ENCODE results near the gene CORO2B. TPM values are rescaled to one million over a fixed set of nuclear protein-coding genes. Genes with fewer than 3 reads are reported as not detected.

CORO2B gene
- total and polyA plus RNA-seq, 4 donors: 2.4 to 12.5 (median 4.3) TPM

DNA sequence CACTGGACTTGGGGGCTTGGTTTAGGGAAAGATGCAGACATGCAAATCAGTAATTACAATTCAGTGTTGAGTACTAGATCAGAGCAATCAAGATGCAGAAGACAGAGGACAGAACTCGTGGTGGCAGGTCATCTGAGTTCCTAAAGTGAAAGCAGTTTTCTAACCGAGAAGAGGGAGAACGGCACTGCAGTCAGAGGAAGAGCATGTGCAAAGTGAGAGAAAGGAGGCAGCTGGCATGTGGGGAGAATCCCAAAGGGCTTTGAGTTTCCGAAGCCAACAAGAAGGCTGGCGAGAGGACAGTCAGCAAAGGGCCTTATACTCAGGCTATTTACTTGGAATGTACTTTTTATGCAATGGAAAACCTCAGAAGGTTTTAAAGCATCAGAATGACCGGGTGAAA is 154.9 kb downstream of the CORO2B start:
- DNase-seq (no peak), ATAC-seq (ENCODE audit: insufficient read depth, low FRiP score) (no peak)
- Histone ChIP-seq H3K4me3 (no peak overlapping the region), H3K36me3 (ENCODE audit: control insufficient read depth in 4 of 4, insufficient read depth in 4 of 4, low read length in 4 of 4) (no peaks in the 10 kb centered on the region), H3K27ac (ENCODE audit: low read depth in 1 of 2, low read length in 1 of 2) (no peak overlapping the region), H3K27me3 (ENCODE audit: control insufficient read depth in 3 of 3, insufficient read depth in 3 of 3, low read length in 2 of 3) (no peaks in the 10 kb centered on the region), H3K9me3 (ENCODE audit: control insufficient read depth in 4 of 4, insufficient read depth in 3 of 4, low read length in 3 of 4) (no peaks in the 10 kb centered on the region), H3K9ac (ENCODE audit: insufficient read depth in 1 of 2, low read length in 2 of 2) (no peak overlapping the region), H3K4me1 (ENCODE audit: control insufficient read depth in 5 of 5, insufficient read depth in 5 of 5, low read length in 5 of 5) (peaks cover 0 to 7% (median 0%) of the 10 kb centered on the region in 5 donors)
- TF ChIP-seq, protein P1, sequence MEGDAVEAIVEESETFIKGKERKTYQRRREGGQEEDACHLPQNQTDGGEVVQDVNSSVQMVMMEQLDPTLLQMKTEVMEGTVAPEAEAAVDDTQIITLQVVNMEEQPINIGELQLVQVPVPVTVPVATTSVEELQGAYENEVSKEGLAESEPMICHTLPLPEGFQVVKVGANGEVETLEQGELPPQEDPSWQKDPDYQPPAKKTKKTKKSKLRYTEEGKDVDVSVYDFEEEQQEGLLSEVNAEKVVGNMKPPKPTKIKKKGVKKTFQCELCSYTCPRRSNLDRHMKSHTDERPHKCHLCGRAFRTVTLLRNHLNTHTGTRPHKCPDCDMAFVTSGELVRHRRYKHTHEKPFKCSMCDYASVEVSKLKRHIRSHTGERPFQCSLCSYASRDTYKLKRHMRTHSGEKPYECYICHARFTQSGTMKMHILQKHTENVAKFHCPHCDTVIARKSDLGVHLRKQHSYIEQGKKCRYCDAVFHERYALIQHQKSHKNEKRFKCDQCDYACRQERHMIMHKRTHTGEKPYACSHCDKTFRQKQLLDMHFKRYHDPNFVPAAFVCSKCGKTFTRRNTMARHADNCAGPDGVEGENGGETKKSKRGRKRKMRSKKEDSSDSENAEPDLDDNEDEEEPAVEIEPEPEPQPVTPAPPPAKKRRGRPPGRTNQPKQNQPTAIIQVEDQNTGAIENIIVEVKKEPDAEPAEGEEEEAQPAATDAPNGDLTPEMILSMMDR (IDR thresholded peaks at IDR 0.05; ENCODE audit: control extremely low read depth, extremely low read depth): no peak
- WGBS, 2 donors: 27 to 34% methylated on average over 6 of the region's 6 CpGs

DNA sequence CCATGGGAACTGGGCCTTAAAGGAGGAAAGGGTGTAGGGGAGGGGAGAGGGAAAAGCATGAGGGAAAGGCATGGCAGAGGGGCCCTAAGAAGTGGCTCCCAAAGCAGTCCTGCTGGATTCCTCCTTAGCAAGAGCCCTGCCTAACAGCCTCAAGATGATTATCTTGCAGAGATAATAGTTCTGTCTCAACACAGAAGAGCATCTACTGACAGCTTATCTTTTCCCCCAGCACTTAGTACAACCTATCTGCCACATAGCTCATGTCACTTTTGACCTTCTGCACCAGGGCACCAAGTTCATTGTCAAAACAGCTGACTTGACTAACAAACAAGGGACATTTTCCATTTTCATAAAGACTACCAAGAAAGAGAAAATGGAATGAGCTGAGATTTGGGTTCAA is 155.6 kb downstream of the CORO2B start:
- DNase-seq: no peak
- Histone ChIP-seq H3K4me3 (no peak overlapping the region), H3K9ac (ENCODE audit: insufficient read depth in 1 of 2, low read length in 2 of 2) (no peak overlapping the region), H3K36me3 (ENCODE audit: control insufficient read depth in 4 of 4, insufficient read depth in 4 of 4, low read length in 4 of 4) (no peaks in the 10 kb centered on the region), H3K4me1 (ENCODE audit: control insufficient read depth in 5 of 5, insufficient read depth in 5 of 5, low read length in 5 of 5) (peaks cover 0 to 7% (median 0%) of the 10 kb centered on the region in 5 donors), H3K27ac (ENCODE audit: low read depth in 1 of 2, low read length in 1 of 2) (no peak overlapping the region), H3K9me3 (ENCODE audit: control insufficient read depth in 4 of 4, insufficient read depth in 3 of 4, low read length in 3 of 4) (no peaks in the 10 kb centered on the region), H3K27me3 (ENCODE audit: control insufficient read depth in 3 of 3, insufficient read depth in 3 of 3, low read length in 2 of 3) (no peaks in the 10 kb centered on the region)
- TF ChIP-seq, protein P1 (IDR thresholded peaks at IDR 0.05; ENCODE audit: control extremely low read depth, extremely low read depth): no peak
- ATAC-seq (ENCODE audit: insufficient read depth, low FRiP score): no peak

DNA sequence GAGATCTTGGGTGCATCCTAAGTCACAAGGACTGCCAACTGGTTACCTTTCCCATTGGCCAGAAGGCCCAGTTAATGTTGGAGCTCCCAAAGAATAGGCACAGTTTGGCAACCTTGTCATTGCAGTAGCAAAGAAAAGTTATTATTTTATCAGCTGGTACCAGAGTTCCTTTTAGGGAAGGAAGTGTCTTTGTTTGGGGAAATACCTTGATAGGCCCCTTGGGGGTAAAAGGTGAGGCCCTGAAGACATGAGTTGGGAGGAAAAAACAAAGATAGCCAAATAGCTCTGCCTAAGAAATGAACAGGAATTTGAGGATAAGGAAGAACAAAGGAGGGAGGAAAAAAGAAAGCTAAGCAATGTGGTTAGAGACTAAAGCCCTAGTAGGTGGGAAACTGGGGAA is 156.1 kb downstream of the CORO2B start:
- no peak for DNase-seq
- H3K9ac ChIP-seq (ENCODE audit: insufficient read depth in 1 of 2, low read length in 2 of 2): no peak overlapping the region

DNA sequence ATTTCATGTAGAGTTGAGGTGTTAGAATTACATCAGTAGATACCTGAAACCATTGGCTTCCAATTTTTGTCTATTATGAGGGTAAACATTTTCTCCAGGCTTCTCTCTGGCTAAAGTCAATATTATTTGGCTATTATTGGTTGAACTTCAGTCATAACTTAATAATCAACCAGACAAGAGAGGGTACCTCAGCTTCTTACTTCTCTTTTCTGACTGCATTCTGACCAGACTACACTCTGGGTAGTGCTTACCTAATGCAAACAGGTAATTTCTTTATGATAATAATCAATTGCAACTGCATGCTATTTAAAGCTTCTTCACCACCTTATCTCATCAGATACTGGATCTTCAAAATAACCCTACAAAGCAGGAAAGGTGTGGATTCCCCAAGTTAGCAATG is 156.8 kb downstream of the CORO2B start:
- Histone ChIP-seq H3K27me3 (ENCODE audit: control insufficient read depth in 3 of 3, insufficient read depth in 3 of 3, low read length in 2 of 3) (no peaks in the 10 kb centered on the region), H3K36me3 (ENCODE audit: control insufficient read depth in 4 of 4, insufficient read depth in 4 of 4, low read length in 4 of 4) (no peaks in the 10 kb centered on the region), H3K4me3 (no peak overlapping the region), H3K9ac (ENCODE audit: insufficient read depth in 1 of 2, low read length in 2 of 2) (no peak overlapping the region), H3K4me1 (ENCODE audit: control insufficient read depth in 5 of 5, insufficient read depth in 5 of 5, low read length in 5 of 5) (peaks cover 0 to 4% (median 0%) of the 10 kb centered on the region in 5 donors), H3K27ac (ENCODE audit: low read depth in 1 of 2, low read length in 1 of 2) (no peak overlapping the region), H3K9me3 (ENCODE audit: control insufficient read depth in 4 of 4, insufficient read depth in 3 of 4, low read length in 3 of 4) (no peaks in the 10 kb centered on the region)
- TF ChIP-seq, protein P1 (IDR thresholded peaks at IDR 0.05; ENCODE audit: control extremely low read depth, extremely low read depth): no peak
- no peak for ATAC-seq (ENCODE audit: insufficient read depth, low FRiP score)
- DNase-seq: no peak

More for the DNA sequence above, 156.1 kb downstream of the CORO2B start:
- Histone ChIP-seq H3K27ac (ENCODE audit: low read depth in 1 of 2, low read length in 1 of 2) (no peak overlapping the region), H3K27me3 (ENCODE audit: control insufficient read depth in 3 of 3, insufficient read depth in 3 of 3, low read length in 2 of 3) (no peaks in the 10 kb centered on the region), H3K4me3 (no peak overlapping the region), H3K9me3 (ENCODE audit: control insufficient read depth in 4 of 4, insufficient read depth in 3 of 4, low read length in 3 of 4) (no peaks in the 10 kb centered on the region), H3K36me3 (ENCODE audit: control insufficient read depth in 4 of 4, insufficient read depth in 4 of 4, low read length in 4 of 4) (no peaks in the 10 kb centered on the region), H3K4me1 (ENCODE audit: control insufficient read depth in 5 of 5, insufficient read depth in 5 of 5, low read length in 5 of 5) (peaks cover 0 to 7% (median 0%) of the 10 kb centered on the region in 5 donors)
- TF ChIP-seq, protein P1 (IDR thresholded peaks at IDR 0.05; ENCODE audit: control extremely low read depth, extremely low read depth): no peak
- ATAC-seq (ENCODE audit: insufficient read depth, low FRiP score): no peak
